ENCODE data around the gene LRCH1.

- TF ChIP-seq CTCF (IDR thresholded peaks at IDR 0.05) (no peak), POLR2A (IDR thresholded peaks at IDR 0.05) (no peak)
Measured at GRCh38 chr13:46672338-46673090, 119.5 kb downstream of the LRCH1 start.
